Activated naive CD4-positive, alpha-beta T cell treated with anti-CD3 and anti-CD28 coated beads, Interleukin-2, amount 50 U/mL, for 16 hours (primary cell): ENCODE results near the gene FLVCR2.
"Not testable (repeated sequence)": the region's sequence is repeated elsewhere in the genome, so short reads cannot be mapped to it uniquely, and the experiment has no call there.

ENCODE experiments used
- DNase-seq: peaks from one replicate; pipeline ENCODE4 v3.0.0-alpha.2; 2020

The FLVCR2 gene

DNA sequence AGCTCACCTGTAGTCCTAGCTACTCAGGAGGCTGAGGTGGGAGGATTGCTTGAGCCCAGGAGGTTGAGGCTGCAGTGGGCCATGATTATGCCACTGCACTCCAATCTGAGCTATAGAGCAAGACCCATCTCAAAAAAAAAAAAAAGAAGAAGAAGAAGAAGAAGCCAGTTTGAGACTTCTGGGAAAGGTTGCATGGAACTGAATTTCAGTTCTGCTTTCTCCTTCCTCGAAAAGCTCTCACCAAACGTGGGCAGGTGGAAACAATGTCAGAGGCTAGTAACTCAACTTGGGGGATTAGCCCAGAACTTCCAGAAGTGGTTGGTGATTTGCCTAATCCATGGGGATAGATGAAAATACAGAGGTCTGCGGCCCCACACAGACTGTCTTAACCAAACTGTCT is 18.7 kb downstream of the FLVCR2 start:
- DNase-seq, result no peak

GRCh38 chr14:75600100-75600499 is 21.7 kb downstream of the FLVCR2 start:
- not testable (repeated sequence) for DNase-seq

DNA sequence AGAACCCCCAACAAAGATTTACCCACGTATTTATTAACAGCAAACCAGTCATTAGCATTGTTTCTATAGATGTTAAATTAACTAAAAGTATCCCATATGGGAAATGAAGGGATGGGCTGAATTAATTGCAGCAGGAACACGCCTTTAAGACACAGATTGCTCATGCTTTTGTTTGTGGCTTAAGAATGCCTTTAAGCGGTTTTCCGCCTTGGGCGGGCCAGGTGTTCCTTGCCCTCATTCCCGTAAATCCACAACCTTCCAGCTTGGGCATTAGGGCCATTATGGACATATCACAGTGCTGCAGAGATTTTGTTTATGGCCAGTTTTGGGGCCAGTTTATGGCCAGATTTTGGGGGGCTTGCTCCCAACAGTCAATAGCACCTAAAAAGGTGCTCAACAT is 22.6 kb downstream of the FLVCR2 start:
- not testable (repeated sequence) for DNase-seq

DNA sequence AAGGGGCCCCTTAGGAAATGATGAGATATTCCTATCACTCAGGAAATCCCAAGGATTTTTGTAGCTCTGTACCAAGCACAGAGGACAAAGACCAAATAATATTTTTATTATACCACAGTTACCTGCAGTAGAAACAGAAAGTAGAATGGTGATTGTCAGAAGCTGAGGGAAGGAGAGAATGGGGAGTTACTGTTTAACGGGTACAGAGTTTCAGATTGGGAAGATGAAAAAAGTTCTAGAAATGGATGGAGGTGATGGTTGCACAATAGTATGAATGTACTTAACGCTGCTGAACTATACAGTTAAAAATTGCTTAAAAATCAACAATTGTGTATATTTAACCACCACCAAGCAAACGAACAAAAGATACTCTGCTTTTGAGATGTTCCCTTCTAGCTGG is 24.1 kb downstream of the FLVCR2 start:
- DNase-seq, result no peak

- DNase-seq, result no peak
These were observed 26.8 kb downstream of the FLVCR2 start for GRCh38 chr14:75604979-75605851.

GRCh38 chr14:75605916-75606315 is 27.5 kb downstream of the FLVCR2 start:
- no peak for DNase-seq

DNA sequence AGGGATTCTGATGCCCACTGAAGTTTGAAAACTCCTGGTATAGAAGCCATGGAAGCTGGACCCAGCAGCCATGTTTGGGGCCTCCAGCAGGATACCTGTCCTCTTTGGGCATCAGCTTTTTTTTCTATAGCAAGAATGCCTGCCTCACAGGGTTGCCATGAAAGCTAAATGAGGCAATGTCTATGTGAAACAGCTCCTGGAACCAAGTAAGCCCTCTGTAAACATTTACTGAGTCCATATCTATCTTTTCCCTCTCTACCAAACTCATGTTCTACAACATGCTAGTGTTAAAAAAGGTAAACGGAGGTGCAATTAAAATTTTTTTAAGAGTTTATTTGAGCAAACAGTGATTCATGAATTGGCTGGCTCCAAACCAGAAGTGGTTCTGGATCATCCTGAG is 28.6 kb downstream of the FLVCR2 start:
- no peak for DNase-seq

DNA sequence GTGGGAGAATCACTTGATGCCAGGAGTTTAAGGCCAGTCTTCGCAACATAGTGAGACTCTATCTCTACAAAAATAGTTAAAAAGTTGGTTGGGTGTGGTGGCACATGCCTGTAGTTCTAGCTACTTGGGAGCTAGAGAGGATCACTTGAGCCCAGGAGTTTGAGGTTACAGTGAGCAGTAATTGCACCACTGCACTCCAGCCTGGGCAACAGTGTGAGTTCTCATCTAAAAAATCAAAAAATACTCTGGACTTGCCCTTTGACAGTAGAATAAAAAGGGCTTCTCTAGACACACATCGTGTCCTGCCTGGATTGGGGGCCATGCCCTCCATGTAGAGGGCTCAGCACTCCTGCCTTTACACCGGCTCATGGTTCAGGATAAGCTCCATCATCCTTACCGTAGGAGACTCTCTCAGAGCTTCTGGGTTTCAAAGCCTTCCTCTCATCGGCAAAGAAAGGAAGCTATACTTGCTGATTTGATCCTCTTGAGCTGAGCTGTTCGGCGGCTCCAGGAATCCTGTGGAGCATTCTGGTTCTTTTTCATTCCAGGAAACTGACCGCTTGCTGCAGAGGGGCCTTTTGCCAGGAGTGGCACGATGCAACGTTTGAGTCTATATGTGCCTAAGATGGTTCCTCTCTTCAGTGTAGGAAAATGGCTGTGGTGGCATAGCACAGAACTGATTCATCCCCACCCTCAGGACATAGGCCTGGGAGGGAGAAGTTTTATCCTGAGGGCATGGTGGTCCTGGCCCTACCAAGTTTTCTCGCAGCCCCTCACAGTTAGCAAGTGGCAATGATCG is 29.6 kb downstream of the FLVCR2 start:
- DNase-seq, result no peak

- no peak for DNase-seq
These were observed 30.7 kb downstream of the FLVCR2 start for GRCh38 chr14:75609116-75609515.

DNA sequence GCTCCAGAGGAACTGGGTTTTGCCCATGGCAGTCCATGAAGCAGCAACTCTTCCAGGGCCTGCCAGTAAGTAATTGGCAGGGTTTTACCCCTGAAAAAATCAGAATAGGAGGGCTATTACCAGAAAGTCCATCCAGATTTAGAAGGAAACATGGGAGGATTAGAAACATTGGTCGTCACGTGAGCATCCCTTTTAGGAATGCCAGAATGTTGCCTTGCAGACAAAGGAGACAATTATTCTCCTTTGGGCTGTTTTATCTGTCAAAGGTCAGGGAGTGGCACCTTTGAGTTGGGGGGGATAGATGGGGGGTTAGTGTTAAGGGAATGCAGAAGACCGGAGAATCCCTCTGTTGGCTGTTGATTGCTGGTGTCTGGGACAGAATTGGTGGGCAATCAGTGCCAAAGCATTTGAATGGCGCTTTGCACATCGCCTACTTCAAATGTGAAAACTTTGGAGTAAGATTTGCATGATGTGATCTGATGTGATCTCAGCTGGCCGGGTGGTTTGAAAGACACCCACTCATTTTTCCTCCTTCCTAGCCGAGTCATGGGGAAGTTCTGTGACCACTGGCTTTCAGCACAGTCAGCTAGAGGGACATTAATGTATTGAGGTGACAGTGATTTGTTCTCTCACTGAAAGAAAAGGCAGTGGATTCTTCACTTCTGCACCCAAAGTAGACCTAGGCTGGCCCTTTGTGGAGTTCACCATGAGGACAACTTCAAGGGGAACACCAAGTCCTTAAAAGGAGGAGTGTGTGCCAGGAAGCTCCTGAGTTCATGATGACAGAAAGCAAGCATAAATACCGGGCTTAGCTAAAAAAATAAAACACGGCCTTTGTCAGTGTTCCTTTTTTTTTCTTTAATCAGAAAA is 31.4 kb downstream of the FLVCR2 start:
- no peak for DNase-seq

DNA sequence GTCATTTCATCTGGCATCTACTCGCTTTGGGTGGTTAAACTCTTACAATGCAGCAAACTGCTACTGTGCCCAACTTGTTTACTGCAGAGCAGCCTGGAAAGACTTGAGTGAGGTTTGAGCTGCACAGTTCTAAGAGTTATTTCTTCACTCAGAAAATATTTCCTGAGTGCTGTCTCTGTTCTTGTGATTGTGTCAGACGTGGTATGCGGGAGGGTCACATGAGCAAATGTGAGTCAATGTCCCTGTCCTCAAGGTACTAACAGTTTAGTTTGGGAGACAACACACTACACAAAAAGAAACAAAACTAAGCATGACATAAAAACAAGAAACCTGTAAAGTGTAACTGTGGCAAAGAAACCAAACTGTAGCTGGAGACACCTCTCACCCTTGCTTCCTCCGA is 32.4 kb downstream of the FLVCR2 start:
- no peak for DNase-seq

- no peak for DNase-seq
These were observed 33.7 kb downstream of the FLVCR2 start for GRCh38 chr14:75612157-75612556.

DNA sequence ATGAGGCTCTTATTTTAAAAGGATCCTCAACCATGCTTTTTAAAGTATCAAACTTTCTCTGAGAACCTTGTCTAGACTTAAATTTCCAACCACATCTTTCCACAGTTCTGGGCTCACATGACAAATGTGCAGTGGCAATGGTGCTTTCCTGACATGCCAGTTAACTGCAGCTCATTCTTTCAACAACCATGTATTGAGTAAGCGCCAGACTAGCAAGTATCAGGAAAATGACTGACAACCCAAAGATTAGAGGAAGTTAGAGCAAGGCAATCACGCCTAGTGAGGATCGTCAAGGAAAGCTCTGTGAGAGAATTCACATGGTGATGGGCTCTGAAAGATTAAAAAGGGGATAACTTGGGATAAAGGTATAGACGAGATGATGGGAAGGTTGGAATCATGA is 35.8 kb downstream of the FLVCR2 start:
- no peak for DNase-seq

DNA sequence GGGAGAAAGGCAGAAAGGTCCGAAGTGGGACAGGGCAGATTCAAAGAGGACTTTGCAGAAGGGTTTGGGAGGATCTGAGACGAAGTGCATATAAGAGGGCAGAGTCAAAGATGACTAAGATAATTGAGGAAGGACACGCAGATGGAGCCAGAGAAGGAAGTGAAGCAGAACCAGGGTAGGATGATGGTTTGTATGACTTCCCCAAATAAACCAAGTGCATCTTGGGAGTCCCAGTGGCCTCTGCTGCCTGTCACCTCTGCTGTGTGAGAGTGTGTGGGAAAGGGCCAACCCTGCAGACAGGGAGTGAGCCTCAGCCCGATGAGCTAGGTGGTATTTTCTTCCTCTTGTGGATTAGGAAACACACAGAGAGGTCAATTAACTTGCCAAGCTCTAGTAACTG is 36.8 kb downstream of the FLVCR2 start:
- DNase-seq, result no peak

DNA sequence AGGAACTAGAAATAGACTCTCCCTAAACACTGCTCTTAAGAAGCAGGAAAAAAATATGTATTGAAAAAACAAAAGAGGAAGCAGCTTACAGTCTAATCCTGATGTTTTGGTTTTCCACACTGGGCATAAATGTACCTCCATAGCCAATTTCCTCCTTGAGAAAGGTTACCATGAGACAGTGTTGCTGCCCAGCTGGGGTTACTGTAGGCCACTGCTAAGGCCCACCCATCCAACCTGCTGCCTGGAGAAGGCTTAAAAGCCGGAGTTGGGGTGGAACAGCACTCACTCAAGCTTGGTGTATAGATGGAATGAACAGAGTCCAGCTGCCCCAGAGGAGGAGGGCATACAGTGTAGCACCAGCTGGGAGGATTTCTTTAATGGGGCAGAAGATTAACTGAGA is 41.1 kb downstream of the FLVCR2 start:
- no peak for DNase-seq

DNA sequence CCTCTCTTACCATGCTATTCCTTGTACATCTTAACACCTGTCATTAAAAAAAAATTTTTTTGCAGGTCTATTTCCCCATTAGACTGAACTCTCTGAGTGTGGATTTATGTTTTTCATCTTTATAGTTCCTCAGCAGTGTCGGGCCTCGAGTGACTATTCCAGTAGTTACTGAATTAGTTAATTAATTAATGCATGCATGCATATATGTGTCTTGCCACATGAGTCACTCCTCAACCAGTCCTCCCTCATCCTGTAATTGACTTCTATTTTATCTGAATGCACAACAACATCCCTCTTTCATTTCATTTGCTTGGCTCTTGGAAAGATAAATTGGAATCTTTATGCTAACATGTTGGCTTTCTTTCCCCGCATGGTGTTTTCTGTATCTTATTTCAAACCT is 46.6 kb downstream of the FLVCR2 start:
- no peak for DNase-seq

DNA sequence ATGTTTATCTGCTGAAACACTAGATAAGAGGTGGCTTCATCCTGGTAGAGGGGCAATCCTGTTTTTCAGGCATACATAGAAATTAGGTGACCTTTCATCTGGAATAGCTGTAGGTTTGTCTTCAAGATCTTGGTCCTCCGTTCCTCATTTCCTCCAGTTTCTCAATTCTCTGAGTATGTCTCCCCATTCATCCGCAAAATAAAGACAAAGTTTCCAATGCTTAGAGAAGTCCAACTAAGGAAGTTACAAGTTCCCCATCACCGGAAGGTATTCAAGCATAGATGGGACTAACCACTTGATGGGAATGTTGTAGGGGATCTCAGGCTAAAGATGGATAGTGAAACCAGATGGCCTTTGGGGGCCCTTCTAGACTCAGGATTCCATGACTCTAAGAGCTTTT is 48.0 kb downstream of the FLVCR2 start:
- no peak for DNase-seq

DNA sequence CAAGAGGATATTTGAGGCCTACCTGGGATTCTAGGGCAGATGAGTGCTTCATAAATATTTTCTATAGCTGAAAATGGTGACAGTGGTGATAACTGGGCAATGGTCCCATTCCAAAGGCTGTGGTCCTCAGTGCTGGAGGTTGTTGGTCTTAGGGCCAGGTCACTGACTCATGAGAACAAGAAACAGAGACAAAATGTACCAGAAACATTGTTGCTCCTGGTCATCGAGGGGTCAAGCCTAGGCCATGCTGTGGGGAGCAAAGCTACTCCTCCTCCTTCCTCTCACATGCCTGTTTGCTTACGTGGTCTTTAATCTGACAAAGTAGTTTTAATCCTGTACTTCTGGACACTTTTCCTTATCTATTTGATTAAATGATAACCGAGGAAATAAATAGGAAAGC is 48.4 kb downstream of the FLVCR2 start:
- DNase-seq, result no peak

- no peak for DNase-seq
These were observed 49.0 kb downstream of the FLVCR2 start for GRCh38 chr14:75627406-75627805.

DNA sequence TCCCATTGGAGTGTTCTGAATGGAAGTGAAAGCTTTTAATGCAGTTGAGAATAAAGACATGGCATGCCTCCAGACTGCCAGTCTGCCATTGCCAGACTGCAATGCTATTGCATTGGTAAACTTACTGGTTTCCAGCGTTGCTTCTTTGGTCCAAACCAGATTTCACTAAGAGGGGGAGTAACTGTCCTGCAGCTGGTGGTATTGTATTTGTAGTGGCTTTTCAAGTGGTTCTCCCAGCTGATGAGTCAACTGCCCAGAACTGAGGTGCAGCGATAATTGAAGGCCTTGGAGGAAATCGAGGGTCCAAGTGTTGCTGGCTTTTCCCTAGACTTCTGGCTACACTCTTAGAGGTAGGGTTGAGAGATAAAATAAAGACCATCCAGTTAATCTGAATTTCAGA is 50.4 kb downstream of the FLVCR2 start:
- DNase-seq, result no peak

DNA sequence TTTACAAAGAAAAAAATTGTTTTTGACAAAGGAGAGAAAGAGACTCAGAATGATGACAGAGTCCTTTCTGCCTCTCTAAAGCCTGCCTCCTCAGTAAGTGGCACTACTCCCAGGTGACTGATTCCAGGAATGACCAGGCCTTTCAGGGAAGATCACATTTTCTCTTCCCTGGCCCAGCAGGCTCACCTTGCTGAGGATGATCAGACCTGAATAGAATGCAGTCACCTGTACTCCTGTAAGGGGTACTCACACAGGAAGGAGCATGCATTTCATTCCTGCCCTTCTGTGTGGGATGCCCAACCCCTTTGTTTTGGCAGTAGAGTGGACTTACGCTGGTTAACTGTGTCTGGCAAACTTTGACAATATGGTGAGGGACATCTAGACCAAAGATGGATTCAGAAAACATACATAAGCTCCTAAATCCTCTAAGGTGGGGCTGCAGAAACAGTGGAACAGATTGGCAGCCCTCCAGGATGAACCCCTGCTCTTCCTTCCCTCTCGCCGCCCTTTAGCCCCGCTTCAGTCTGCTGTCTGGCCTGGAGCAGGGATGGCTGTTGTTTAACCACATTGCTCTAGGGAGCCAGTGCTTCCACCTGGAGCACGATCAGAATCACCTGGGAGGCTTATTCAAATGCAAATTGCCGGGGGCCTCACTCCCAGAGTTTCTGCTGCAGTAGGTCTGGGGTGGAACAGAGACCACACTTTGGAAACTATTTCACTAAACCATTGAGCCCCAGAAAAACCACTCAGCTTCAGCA is 52.5 kb downstream of the FLVCR2 start:
- no peak for DNase-seq

- DNase-seq, result no peak
These were observed 53.0 kb downstream of the FLVCR2 start for GRCh38 chr14:75631453-75631831.

GRCh38 chr14:75634848-75635247 is 56.4 kb downstream of the FLVCR2 start:
- no peak for DNase-seq
